ENCODE data around the gene DNAJB12.

Gene DNAJB12

DNA sequence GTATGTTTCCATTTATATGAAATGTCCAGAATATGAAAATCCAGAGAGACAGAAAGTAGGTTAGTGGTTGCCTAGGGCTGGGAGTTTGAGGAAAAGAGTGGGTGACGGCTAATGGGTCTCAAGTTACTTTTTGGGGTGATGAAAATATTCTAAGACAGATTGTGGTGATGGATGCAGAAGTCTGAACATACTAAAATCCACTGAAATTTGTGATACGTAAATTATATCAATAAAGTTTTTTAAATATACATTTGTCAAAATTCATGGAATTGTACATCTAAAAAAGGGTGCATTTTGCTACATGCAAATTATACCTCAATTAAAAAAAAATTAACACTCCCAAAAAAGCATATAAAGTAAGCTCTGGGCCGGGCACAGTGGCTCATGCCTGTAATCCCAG is 71.6 kb downstream of the DNAJB12 start:
- no peak for DNase-seq

Data from inflammatory macrophage treated with lipopolysaccharide for 4 hours (primary cell).